ENCODE results near the gene TMEM26.

DNA sequence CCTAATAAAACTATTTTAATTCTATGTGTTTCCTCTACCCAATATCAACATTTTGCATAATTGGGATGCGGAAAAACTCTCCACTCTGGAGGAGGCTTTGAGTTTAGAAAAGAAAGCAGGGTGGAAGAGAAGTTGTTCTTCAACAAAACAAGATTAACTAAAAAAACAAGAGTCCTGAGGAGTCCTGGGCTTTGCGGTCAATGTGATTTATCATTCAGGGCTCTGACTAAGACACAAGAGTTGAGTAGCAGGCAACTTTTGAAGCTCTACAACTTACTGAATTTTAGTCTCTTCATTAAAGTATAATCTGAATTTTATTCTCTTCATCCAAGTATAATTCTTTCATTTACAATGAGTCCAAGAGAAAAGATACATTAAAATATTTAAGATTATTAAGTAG is 18.3 kb upstream of the TMEM26 start:
- TF ChIP-seq, protein P1, sequence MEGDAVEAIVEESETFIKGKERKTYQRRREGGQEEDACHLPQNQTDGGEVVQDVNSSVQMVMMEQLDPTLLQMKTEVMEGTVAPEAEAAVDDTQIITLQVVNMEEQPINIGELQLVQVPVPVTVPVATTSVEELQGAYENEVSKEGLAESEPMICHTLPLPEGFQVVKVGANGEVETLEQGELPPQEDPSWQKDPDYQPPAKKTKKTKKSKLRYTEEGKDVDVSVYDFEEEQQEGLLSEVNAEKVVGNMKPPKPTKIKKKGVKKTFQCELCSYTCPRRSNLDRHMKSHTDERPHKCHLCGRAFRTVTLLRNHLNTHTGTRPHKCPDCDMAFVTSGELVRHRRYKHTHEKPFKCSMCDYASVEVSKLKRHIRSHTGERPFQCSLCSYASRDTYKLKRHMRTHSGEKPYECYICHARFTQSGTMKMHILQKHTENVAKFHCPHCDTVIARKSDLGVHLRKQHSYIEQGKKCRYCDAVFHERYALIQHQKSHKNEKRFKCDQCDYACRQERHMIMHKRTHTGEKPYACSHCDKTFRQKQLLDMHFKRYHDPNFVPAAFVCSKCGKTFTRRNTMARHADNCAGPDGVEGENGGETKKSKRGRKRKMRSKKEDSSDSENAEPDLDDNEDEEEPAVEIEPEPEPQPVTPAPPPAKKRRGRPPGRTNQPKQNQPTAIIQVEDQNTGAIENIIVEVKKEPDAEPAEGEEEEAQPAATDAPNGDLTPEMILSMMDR (conservative IDR thresholded peaks at IDR 0.05), result no peak
- no peak for TF ChIP-seq ZFX (IDR thresholded peaks at IDR 0.05)
